K562 (cell line): ENCODE measurements around the gene CNPY4.

Experiments used
- CTCF ChIP-seq, 3 experiments: IDR thresholded peaks in 2 of 3; conservative IDR thresholded peaks in 1 of 3; 2 replicates each; pipeline ENCODE4 v1.5.1; 2011 to 2012; ENCODE audit warnings: low read length in 3 of 3, mild to moderate bottlenecking in 3 of 3, control low read depth in 2 of 3, improper control_type of control experiment in 1 of 3, inconsistent platforms in 1 of 3, low read depth in 1 of 3, mixed read lengths in 1 of 3, moderate library complexity in 1 of 3; ENCODE audit not compliant: insufficient read depth in 2 of 3
- EP300 ChIP-seq: IDR thresholded peaks from 2 replicates; pipeline ENCODE4 v1.6.1; 2012; ENCODE audit warnings: low read length, improper control_type of control experiment
- FOXA1 ChIP-seq: fragments of 450-650 bp; IDR thresholded peaks from 2 replicates; pipeline ENCODE4 v1.6.1; 2016; ENCODE audit warnings: mild to moderate bottlenecking, borderline replicate concordance
- GATA2 ChIP-seq: sonication (generic); formaldehyde crosslinking; IDR thresholded peaks from 2 replicates; pipeline ENCODE4 v1.4.0; 2020; ENCODE audit warnings: mild to moderate bottlenecking, missing genetic modification reagents
- ILK ChIP-seq: fragments of 450-650 bp; IDR thresholded peaks from 2 replicates; pipeline ENCODE4 v1.6.1; 2016; ENCODE audit warnings: missing genetic modification characterization, low read depth, mild to moderate bottlenecking, missing compliant biosample characterization, moderate library complexity, borderline replicate concordance
- NR2F6 ChIP-seq: fragments of 450-650 bp; formaldehyde crosslinking; IDR thresholded peaks from 2 replicates; pipeline ENCODE4 v1.4.0; 2020; ENCODE audit warnings: mild to moderate bottlenecking
- NRF1 ChIP-seq, 2 experiments: fragments of 450-650 bp; IDR thresholded peaks in 1 of 2; conservative IDR thresholded peaks in 1 of 2; 2 replicates each; pipeline ENCODE4 v1.6.1; 2014; ENCODE audit warnings: mild to moderate bottlenecking in 2 of 2
- REST ChIP-seq, 2 experiments: fragments of 450-650 bp; formaldehyde crosslinking in 1 of 2; IDR thresholded peaks; 2 replicates each; pipeline versions ENCODE4 v1.4.0 to v1.6.1; 2014 to 2020; ENCODE audit warnings: mild to moderate bottlenecking in 2 of 2, borderline replicate concordance in 1 of 2, low read depth in 1 of 2
- SREBF1 ChIP-seq: fragments of 150-350 bp; IDR thresholded peaks from 2 replicates; pipeline ENCODE4 v1.6.1; 2014; ENCODE audit warnings: antibody characterized with exemption, low read depth, low read length, borderline replicate concordance
- ZBTB33 ChIP-seq: sonication (generic); formaldehyde crosslinking; IDR thresholded peaks from 2 replicates; pipeline ENCODE4 v1.8.1; 2023; ENCODE audit warnings: mild to moderate bottlenecking, missing genetic modification reagents
- ZNF512 ChIP-seq: IDR thresholded peaks from 2 replicates; pipeline ENCODE4 v1.6.1; 2016; ENCODE audit warnings: missing genetic modification characterization, missing compliant biosample characterization

GRCh38 chr7:100174582-100174981 lies 55.1 kb downstream of the CNPY4 start:
- TF ChIP-seq CTCF (IDR thresholded peaks at IDR 0.05 in 2 of 3, conservative IDR thresholded peaks at IDR 0.05 in 1 of 3; ENCODE audit: insufficient read depth in 2 of 3, low read depth in 1 of 3, low read length in 3 of 3), result no peak
- TF ChIP-seq GATA2, result no peak
- TF ChIP-seq ILK, result no peak
- no peak for TF ChIP-seq NRF1 (conservative IDR thresholded peaks at IDR 0.05 in 1 of 2, IDR thresholded peaks at IDR 0.05 in 1 of 2)
- no peak for TF ChIP-seq EP300
- no peak for TF ChIP-seq ZNF512
- TF ChIP-seq REST (IDR thresholded peaks at IDR 0.05; ENCODE audit: borderline replicate concordance), result no peak
- no peak for TF ChIP-seq REST (CRISPR knock-in tag; IDR thresholded peaks at IDR 0.05; ENCODE audit: low read depth)
- no peak for TF ChIP-seq NR2F6 (CRISPR knock-in tag)
- no peak for TF ChIP-seq SREBF1
- TF ChIP-seq ZBTB33 (CRISPR knock-in tag), result no peak
- TF ChIP-seq FOXA1, result no peak
